Body of pancreas (tissue), 4 donors: ENCODE results near the gene CDH4.

ENCODE experiments used
- CTCF ChIP-seq, 7 experiments: fragments of 450-650 bp in 4 of 7; fragments of 200-600 bp in 3 of 7; sonication (generic) in 3 of 7; IDR thresholded peaks; one replicate each; pipeline ENCODE4 v1.5.1; 2016 to 2019; ENCODE audit warnings: antibody characterized with exemption in 7 of 7
- POLR2A ChIP-seq, 3 donors: fragments of 450-650 bp; IDR thresholded peaks; one replicate each; pipeline ENCODE4 v1.6.1; 2016; ENCODE audit warnings: antibody characterized with exemption in 3 of 3, mild to moderate bottlenecking in 2 of 3

GRCh38 chr20:61615806-61616205, 363.7 kb downstream of the CDH4 start:
- TF ChIP-seq CTCF (IDR thresholded peaks at IDR 0.05) (no peak), POLR2A (IDR thresholded peaks at IDR 0.05) (no peak)
